IMR-90 (cell line): ENCODE data around the gene C1orf87. TPM values are rescaled to one million over a fixed set of nuclear protein-coding genes. Genes with fewer than 3 reads are reported as not detected.
A peak's percentile ranks its signal among the peaks of the same experiment; 100 is the strongest.

Experiments used
- ATAC-seq: fragments of 200-7000 bp; cut with Tn5 transposase; 2 replicates; pipeline ENCODE4 v1.9.1; 2020; ENCODE audit warnings: low read depth, mild to moderate bottlenecking, moderate library complexity
- BruUV-seq: library from RNA; stranded (reverse); fragments of 400-500 nt; replicated peaks from 2 replicates; lab custom pipeline; 2021; lab: Mats Ljungman, UMichigan
- CTCF ChIA-PET: fragments of 300-600 bp; formaldehyde crosslinking; extraction: SDS; loops from one replicate; lab custom pipeline; 2021; ENCODE audit warnings: antibody characterized with exemption; lab: Yijun Ruan, JAX
- POLR2A ChIA-PET: fragments of 300-600 bp; sonication (Branson Sonifier 250); formaldehyde crosslinking; loops from one replicate; lab custom pipeline; 2022; ENCODE audit warnings: antibody characterized with exemption; ENCODE audit not compliant: unreplicated experiment; lab: Charles Lee
- DNase-seq: peaks from one replicate; pipeline ENCODE4 v3.0.0; 2013
- H2AFZ ChIP-seq: replicated peaks from 2 replicates; pipeline ENCODE3; 2013; ENCODE audit warnings: low read length, mild to moderate bottlenecking; ENCODE audit not compliant: poor library complexity
- H2AK5ac ChIP-seq: 2 replicates; pipeline ENCODE4 v1.6.1; 2013; ENCODE audit warnings: low read depth, low read length, inconsistent platforms
- H2AK9ac ChIP-seq: replicated peaks from 2 replicates; pipeline ENCODE3; 2013; ENCODE audit warnings: mild to moderate bottlenecking, low read depth, low read length, moderate library complexity; ENCODE audit not compliant: poor library complexity
- H2BK120ac ChIP-seq: 2 replicates; pipeline ENCODE4 v1.6.1; 2013; ENCODE audit warnings: low read depth, low read length, inconsistent platforms
- H2BK15ac ChIP-seq: 3 replicates; pipeline ENCODE4 v1.6.1; 2013; ENCODE audit warnings: low read depth, low read length, inconsistent platforms
- H2BK20ac ChIP-seq: 2 replicates; pipeline ENCODE4 v1.6.1; 2013; ENCODE audit warnings: low read depth, mild to moderate bottlenecking, inconsistent platforms, low read length, moderate library complexity
- H2BK5ac ChIP-seq: 2 replicates; pipeline ENCODE4 v1.6.1; 2013; ENCODE audit warnings: mild to moderate bottlenecking, low read depth, low read length, inconsistent platforms; ENCODE audit not compliant: poor library complexity, severe bottlenecking
- H3K14ac ChIP-seq: replicated peaks from 2 replicates; pipeline ENCODE4 v1.6.1; 2013; ENCODE audit warnings: low read depth, low read length, inconsistent platforms
- H3K18ac ChIP-seq: 2 replicates; pipeline ENCODE4 v1.6.1; 2013; ENCODE audit warnings: low read depth, low read length, control low read depth
- H3K23ac ChIP-seq: 2 replicates; pipeline ENCODE4 v1.6.1; 2013; ENCODE audit warnings: low read depth, low read length, inconsistent platforms
- H3K27ac ChIP-seq: 2 replicates; pipeline ENCODE4 v1.5.1; 2013; ENCODE audit warnings: mild to moderate bottlenecking, control low read depth, low read length; ENCODE audit not compliant: insufficient read depth
- H3K27me3 ChIP-seq: 2 replicates; pipeline ENCODE4 v1.6.1; 2013; ENCODE audit warnings: low read length; ENCODE audit not compliant: control insufficient read depth, insufficient read depth
- H3K36me3 ChIP-seq: 2 replicates; pipeline ENCODE4 v1.6.1; 2013; ENCODE audit warnings: low read length, mixed read lengths; ENCODE audit not compliant: control insufficient read depth, insufficient read depth
- H3K4ac ChIP-seq: 2 replicates; pipeline ENCODE4 v1.6.1; 2013; ENCODE audit warnings: low read depth, low read length, inconsistent platforms
- H3K4me1 ChIP-seq: 2 replicates; pipeline ENCODE4 v1.6.1; 2013; ENCODE audit warnings: low read length, mixed read lengths; ENCODE audit not compliant: control insufficient read depth, insufficient read depth
- H3K4me2 ChIP-seq: 2 replicates; pipeline ENCODE4 v1.6.1; 2013; ENCODE audit warnings: low read depth, mild to moderate bottlenecking, control low read depth, low read length, moderate library complexity
- H3K4me3 ChIP-seq: 2 replicates; pipeline ENCODE4 v1.5.1; 2013; ENCODE audit warnings: low read depth, mild to moderate bottlenecking, control low read depth, low read length, moderate library complexity; ENCODE audit not compliant: insufficient read depth
- H3K56ac ChIP-seq: 2 replicates; pipeline ENCODE4 v1.6.1; 2013; ENCODE audit warnings: low read length, inconsistent platforms; ENCODE audit not compliant: insufficient read depth; ENCODE audit errors: extremely low read depth
- H3K79me1 ChIP-seq, 2 experiments: 2 replicates each; pipeline ENCODE4 v1.6.1; 2013; ENCODE audit warnings: low read length in 2 of 2, inconsistent platforms in 1 of 2, low read depth in 1 of 2
- H3K9ac ChIP-seq: 2 replicates; pipeline ENCODE4 v1.6.1; 2013; ENCODE audit warnings: low read depth, low read length, control low read depth
- H3K9me1 ChIP-seq: 2 replicates; pipeline ENCODE4 v1.6.1; 2013; ENCODE audit warnings: low read length, inconsistent platforms; ENCODE audit not compliant: insufficient read depth
- H3K9me3 ChIP-seq: 2 replicates; pipeline ENCODE4 v1.6.1; 2013; ENCODE audit warnings: low read length; ENCODE audit not compliant: control insufficient read depth, insufficient read depth
- H4K20me1 ChIP-seq: 2 replicates; pipeline ENCODE4 v1.6.1; 2013; ENCODE audit warnings: low read length, inconsistent platforms; ENCODE audit not compliant: insufficient read depth
- H4K5ac ChIP-seq: 2 replicates; pipeline ENCODE4 v1.6.1; 2013; ENCODE audit warnings: mild to moderate bottlenecking, low read depth, low read length, control low read depth
- H4K8ac ChIP-seq, 2 experiments: 2 replicates each; pipeline ENCODE4 v1.6.1; 2013; ENCODE audit warnings: low read depth in 2 of 2, low read length in 2 of 2, control low read depth in 1 of 2, inconsistent platforms in 1 of 2
- H4K91ac ChIP-seq: 2 replicates; pipeline ENCODE4 v1.6.1; 2013; ENCODE audit warnings: low read depth, low read length, inconsistent platforms; ENCODE audit not compliant: insufficient read depth
- BHLHE40 ChIP-seq: fragments of 150-350 bp; IDR thresholded peaks from 2 replicates; pipeline ENCODE4 v1.6.1; 2016; ENCODE audit warnings: mild to moderate bottlenecking, low read depth, low read length
- CEBPB ChIP-seq: IDR thresholded peaks from 2 replicates; pipeline ENCODE4 v1.6.1; 2012; ENCODE audit warnings: low read depth, low read length, improper control_type of control experiment
- CHD1 ChIP-seq: IDR thresholded peaks from 2 replicates; pipeline ENCODE4 v1.6.1; 2012; ENCODE audit warnings: low read depth, low read length, improper control_type of control experiment
- MAFK ChIP-seq: IDR thresholded peaks from 2 replicates; pipeline ENCODE4 v1.6.1; 2012; ENCODE audit warnings: low read depth, low read length, improper control_type of control experiment
- MXI1 ChIP-seq: IDR thresholded peaks from 2 replicates; pipeline ENCODE4 v1.6.1; 2012; ENCODE audit warnings: low read depth, mild to moderate bottlenecking, low read length, moderate library complexity, borderline replicate concordance
- NFE2L2 ChIP-seq: fragments of 150-350 bp; IDR thresholded peaks from 2 replicates; pipeline ENCODE4 v1.6.1; 2016; ENCODE audit warnings: low read depth, mild to moderate bottlenecking, low read length
- RAD21 ChIP-seq: IDR thresholded peaks from 2 replicates; pipeline ENCODE4 v1.6.1; 2012; ENCODE audit warnings: low read length, improper control_type of control experiment
- RCOR1 ChIP-seq: IDR thresholded peaks from 2 replicates; pipeline ENCODE4 v1.6.1; 2012; ENCODE audit warnings: mild to moderate bottlenecking, low read length, improper control_type of control experiment; ENCODE audit not compliant: insufficient replicate concordance
- RFX5 ChIP-seq: IDR thresholded peaks from 2 replicates; pipeline ENCODE4 v1.8.0; 2012; ENCODE audit warnings: low read depth, mild to moderate bottlenecking, low read length, moderate library complexity
- dilution Hi-C: fragments of 300-500 bp; cut with HindIII; formaldehyde crosslinking; loops from one replicate; pipeline ENCODE4 v1.14.3; 2018; ENCODE audit warnings: low sequenced_read_pairs; ENCODE audit not compliant: unreplicated experiment
- in situ Hi-C: fragments of 300-500 bp; cut with MboI; formaldehyde crosslinking; loops from 3 replicates; pipeline ENCODE4 v1.14.3; 2019; ENCODE audit warnings: low sequenced_read_pairs, inconsistent platforms, mixed read lengths
- intact Hi-C: fragments of 100-400 bp; cut with micrococcal nuclease; formaldehyde crosslinking; loops from 2 replicates; pipeline ENCODE4 v1.10.0; 2022
- polyA plus RNA-seq, 3 experiments: library from polyadenylated mRNA; depleted of rRNA; stranded (reverse); fragments of >200 nt; gene quantifications; 2 replicates each; pipeline ENCODE4 v1.2.3, GENCODE V29; 2012; ENCODE audit warnings: low replicate concordance in 1 of 3
- total RNA-seq: library from RNA; depleted of rRNA; stranded (reverse); fragments of >200 nt; gene quantifications from 2 replicates; pipeline ENCODE4 v1.2.3, GENCODE V29; 2012
- TF ChIP-seq, protein P1 (sequence below): conservative IDR thresholded peaks from 2 replicates; pipeline ENCODE4 v1.5.1; 2012; ENCODE audit warnings: mild to moderate bottlenecking, low read depth, low read length, improper control_type of control experiment

The C1orf87 gene
- total and polyA plus RNA-seq, 2 of the 4 experiments (the other 2 are of a cell fraction), result not detected

GRCh38 chr1:60055336-60055735 is 18.2 kb downstream of the C1orf87 start:
- Histone ChIP-seq H3K36me3 (no peaks in the 10 kb centered on the region), H2AFZ (no peak overlapping the region), H3K9me3 (no peaks in the 10 kb centered on the region), H3K9me1 (no peaks in the 10 kb centered on the region), H3K23ac (no peak overlapping the region), H3K56ac (no peak overlapping the region), H2BK20ac (no peak overlapping the region), H2AK5ac (no peak overlapping the region), H3K4me3 (no peak overlapping the region), H2BK15ac (no peak overlapping the region), H3K14ac (no peak overlapping the region), H3K4me2 (no peak overlapping the region), H2AK9ac (no peak overlapping the region), H3K4ac (no peak overlapping the region), H3K27me3 (no peaks in the 10 kb centered on the region), H3K4me1 (no peaks in the 10 kb centered on the region), H3K18ac (no peak overlapping the region), H4K20me1 (no peaks in the 10 kb centered on the region), H4K8ac (no peak overlapping the region), H4K91ac (no peak overlapping the region), H3K9ac (no peak overlapping the region), H2BK120ac (no peak overlapping the region), H3K79me1 (no peaks in the 10 kb centered on the region), H3K27ac (no peak overlapping the region), H4K5ac (no peak overlapping the region), H2BK5ac (no peak overlapping the region)
- in situ Hi-C loops, result no loop called here
- no TSS peak for BruUV-seq
- ChIA-PET CTCF (interaction anchor here (1.0 kb wide), 1 partner anchor 23 kb away, joined by 3 read pairs; no protein-coding TSS in a partner anchor), POLR2A (no interaction called here)
- TF ChIP-seq NFE2L2 (no peak), CEBPB (no peak), MXI1 (no peak), RFX5 (no peak), RCOR1 (no peak), RAD21 (no peak), CHD1 (no peak), MAFK (no peak), BHLHE40 (no peak)
- TF ChIP-seq, protein P1, sequence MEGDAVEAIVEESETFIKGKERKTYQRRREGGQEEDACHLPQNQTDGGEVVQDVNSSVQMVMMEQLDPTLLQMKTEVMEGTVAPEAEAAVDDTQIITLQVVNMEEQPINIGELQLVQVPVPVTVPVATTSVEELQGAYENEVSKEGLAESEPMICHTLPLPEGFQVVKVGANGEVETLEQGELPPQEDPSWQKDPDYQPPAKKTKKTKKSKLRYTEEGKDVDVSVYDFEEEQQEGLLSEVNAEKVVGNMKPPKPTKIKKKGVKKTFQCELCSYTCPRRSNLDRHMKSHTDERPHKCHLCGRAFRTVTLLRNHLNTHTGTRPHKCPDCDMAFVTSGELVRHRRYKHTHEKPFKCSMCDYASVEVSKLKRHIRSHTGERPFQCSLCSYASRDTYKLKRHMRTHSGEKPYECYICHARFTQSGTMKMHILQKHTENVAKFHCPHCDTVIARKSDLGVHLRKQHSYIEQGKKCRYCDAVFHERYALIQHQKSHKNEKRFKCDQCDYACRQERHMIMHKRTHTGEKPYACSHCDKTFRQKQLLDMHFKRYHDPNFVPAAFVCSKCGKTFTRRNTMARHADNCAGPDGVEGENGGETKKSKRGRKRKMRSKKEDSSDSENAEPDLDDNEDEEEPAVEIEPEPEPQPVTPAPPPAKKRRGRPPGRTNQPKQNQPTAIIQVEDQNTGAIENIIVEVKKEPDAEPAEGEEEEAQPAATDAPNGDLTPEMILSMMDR, result no peak
- dilution Hi-C loops, result no loop called here
- ATAC-seq (no peak), DNase-seq (peak; percentile 1)
- intact Hi-C loops, result no loop called here
